HepG2 (cell line): ENCODE data around the gene USP9X.

Experiments
- DBP ChIP-seq: sonication (generic); formaldehyde crosslinking; IDR thresholded peaks from 2 replicates; pipeline ENCODE4 v1.4.0; 2020; ENCODE audit warnings: missing genetic modification reagents; ENCODE audit errors: not compliant biosample characterization
- EP300 ChIP-seq, 3 experiments: sonication (generic) in 1 of 3; formaldehyde crosslinking in 1 of 3; IDR thresholded peaks; 2 replicates each; pipeline versions ENCODE4 v1.5.1 to v1.6.1; 2011 to 2020; ENCODE audit warnings: low read depth in 2 of 3, low read length in 2 of 3, borderline replicate concordance in 1 of 3, improper control_type of control experiment in 1 of 3, mild to moderate bottlenecking in 1 of 3, missing genetic modification reagents in 1 of 3, moderate library complexity in 1 of 3
- IRF1 ChIP-seq: sonication (generic); formaldehyde crosslinking; IDR thresholded peaks from 2 replicates; pipeline ENCODE4 v1.4.0; 2020; ENCODE audit warnings: low read depth, mild to moderate bottlenecking, missing genetic modification reagents
- NCOR1 ChIP-seq: fragments of 200-600 bp; sonication (generic); IDR thresholded peaks from 2 replicates; pipeline ENCODE4 v1.7.0; 2017; ENCODE audit warnings: antibody characterized with exemption, low read length, borderline replicate concordance
- NFYB ChIP-seq: sonication (generic); formaldehyde crosslinking; IDR thresholded peaks from 2 replicates; pipeline ENCODE4 v1.4.0; 2020; ENCODE audit warnings: missing genetic modification reagents
- NR1H2 ChIP-seq: sonication (generic); formaldehyde crosslinking; IDR thresholded peaks from 2 replicates; pipeline ENCODE4 v1.8.1; 2022; ENCODE audit warnings: low read depth, missing genetic modification reagents, borderline replicate concordance
- POLR2AphosphoS5 ChIP-seq: IDR thresholded peaks from 2 replicates; pipeline ENCODE4 v1.6.1; 2012; ENCODE audit warnings: low read depth, low read length
- SALL2 ChIP-seq: sonication (generic); formaldehyde crosslinking; IDR thresholded peaks from 2 replicates; pipeline ENCODE4 v1.8.1; 2023; ENCODE audit warnings: mild to moderate bottlenecking, missing genetic modification reagents, inconsistent platforms
- SMC3 ChIP-seq: IDR thresholded peaks from 2 replicates; pipeline ENCODE4 v1.6.1; 2011; ENCODE audit warnings: low read length, improper control_type of control experiment
- TAF1 ChIP-seq: sonication (generic); formaldehyde crosslinking; IDR thresholded peaks from 2 replicates; pipeline ENCODE4 v1.4.0; 2020; ENCODE audit warnings: missing genetic modification reagents
- ZBTB2 ChIP-seq: sonication (generic); formaldehyde crosslinking; IDR thresholded peaks from 2 replicates; pipeline ENCODE4 v1.8.0; 2022; ENCODE audit warnings: low read depth, missing genetic modification reagents
- ZFYVE20 ChIP-seq: sonication (generic); formaldehyde crosslinking; IDR thresholded peaks from 2 replicates; pipeline ENCODE4 v1.8.0; 2023; ENCODE audit warnings: low read depth, mild to moderate bottlenecking, moderate library complexity, missing genetic modification reagents, borderline replicate concordance
- ZKSCAN5 ChIP-seq: sonication (generic); formaldehyde crosslinking; IDR thresholded peaks from 2 replicates; pipeline ENCODE4 v1.5.1; 2020; ENCODE audit warnings: mild to moderate bottlenecking, missing genetic modification reagents
- ZNF350 ChIP-seq: sonication (generic); formaldehyde crosslinking; IDR thresholded peaks from 2 replicates; pipeline ENCODE4 v1.4.0; 2020; ENCODE audit warnings: mild to moderate bottlenecking, low read depth, missing genetic modification reagents, borderline replicate concordance

- TF ChIP-seq NFYB (CRISPR knock-in tag), result no peak
- TF ChIP-seq SMC3, result no peak
- TF ChIP-seq ZNF350 (CRISPR knock-in tag), result no peak
- no peak for TF ChIP-seq EP300 (IDR thresholded peaks at IDR 0.05; ENCODE audit: low read depth in 2 of 2, low read length in 2 of 2)
- no peak for TF ChIP-seq EP300 (CRISPR knock-in tag; IDR thresholded peaks at IDR 0.05; ENCODE audit: borderline replicate concordance)
- TF ChIP-seq TAF1 (CRISPR knock-in tag), result no peak
- no peak for TF ChIP-seq ZFYVE20 (CRISPR knock-in tag)
- TF ChIP-seq NCOR1, result no peak
- TF ChIP-seq SALL2 (CRISPR knock-in tag), result no peak
- TF ChIP-seq NR1H2 (CRISPR knock-in tag), result no peak
- TF ChIP-seq POLR2AphosphoS5, result no peak
- TF ChIP-seq ZBTB2 (CRISPR knock-in tag), result no peak
- no peak for TF ChIP-seq ZKSCAN5 (CRISPR knock-in tag)
- TF ChIP-seq IRF1 (CRISPR knock-in tag), result no peak
- no peak for TF ChIP-seq DBP (CRISPR knock-in tag)
Measured at GRCh38 chrX:41150043-41150442, 64.8 kb downstream of the USP9X start.
